Measurements from ENCODE around the gene NNT. TPM values are rescaled to one million over a fixed set of nuclear protein-coding genes. Genes with fewer than 3 reads are reported as not detected.
"Not testable (repeated sequence)": the region's sequence is repeated elsewhere in the genome, so short reads cannot be mapped to it uniquely, and the experiment has no call there.

Gene NNT
- total and polyA plus RNA-seq, 2 of the 13 experiments (the other 11 are each of a cell fraction or from before 2014, with no cell fraction given), result 21.1 to 58.0 TPM

DNA sequence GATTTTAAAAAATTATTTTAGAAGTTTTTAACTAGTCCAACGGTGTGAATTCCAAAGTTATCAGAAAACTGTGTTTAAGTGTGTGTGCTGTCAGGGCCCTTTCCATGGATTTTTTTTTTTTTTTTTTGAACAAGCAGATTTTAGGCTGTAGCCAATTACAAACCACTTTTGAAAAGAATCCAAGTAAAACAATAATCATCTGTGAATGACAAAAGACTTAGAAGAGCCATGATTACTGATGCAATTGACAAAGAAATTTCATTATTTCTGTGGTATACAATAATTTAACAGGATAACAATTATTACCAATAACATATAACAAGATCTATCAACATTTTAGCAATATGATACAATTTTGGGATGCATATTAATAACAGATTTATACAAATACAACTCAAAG is 29.9 kb upstream of the NNT start:
- no peak for DNase-seq (ENCODE audit: low spot score)
- H4K20me1 ChIP-seq (ENCODE audit: insufficient read depth, low read length), result no peaks in the 10 kb centered on the region
- no peak overlapping the region for H3K9ac ChIP-seq (ENCODE audit: insufficient read depth, low read depth, low read length)
- intact Hi-C loops (cut with micrococcal nuclease; ENCODE audit: unreplicated experiment), result no loop called here
- in situ Hi-C loops (cut with HindIII; ENCODE audit: extremely low pct_ligation_motif_present, low pct_unique_long_range_greater_than_20kb), result no loop called here
- ChIA-PET CTCF (ENCODE audit: low intra/inter-chr PET ratio, low total read pairs) (no interaction called here), POLR2A (no interaction called here)
- no peak for FAIRE-seq
- no peak for ATAC-seq
- H3K27me3 ChIP-seq (ENCODE audit: control insufficient read depth in 1 of 2, insufficient read depth in 2 of 2, low read length in 2 of 2), result no peaks in the 10 kb centered on the region
- H3K4me3 ChIP-seq (replicated peaks in 1 of 3; ENCODE audit: insufficient read depth in 1 of 3, low read depth in 2 of 3, low read length in 3 of 3), result no peak overlapping the region
- H2AFZ ChIP-seq (ENCODE audit: low read length), result no peak overlapping the region
- no peaks in the 10 kb centered on the region for H3K9me3 ChIP-seq (ENCODE audit: low read length)
- WGBS (ENCODE audit: low lambda C conversion rate), result 88% methylated on average over 1 of the region's 1 CpG
- peaks cover 0 to 2% of the 10 kb centered on the region in 2 experiments; a peak in 3 of 5 replicates for H3K36me3 ChIP-seq (replicated peaks in 1 of 2; ENCODE audit: control insufficient read depth in 1 of 2, insufficient read depth in 2 of 2, low read length in 2 of 2)
- H3K4me2 ChIP-seq (ENCODE audit: low read depth, low read length), result no peak overlapping the region
- H3K79me2 ChIP-seq (ENCODE audit: insufficient read depth, low read length), result no peaks in the 10 kb centered on the region
- no peak overlapping the region for H3K27ac ChIP-seq (ENCODE audit: extremely low read length, insufficient read depth, low read length)
- no TSS peak for BruUV-seq (replicated peaks)
- TF ChIP-seq ZNF530 (CRISPR knock-in tag; IDR thresholded peaks at IDR 0.05; ENCODE audit: low read depth), result no peak
- no peak for TF ChIP-seq ZNF124 (CRISPR knock-in tag; IDR thresholded peaks at IDR 0.05)
- TF ChIP-seq, protein P1, sequence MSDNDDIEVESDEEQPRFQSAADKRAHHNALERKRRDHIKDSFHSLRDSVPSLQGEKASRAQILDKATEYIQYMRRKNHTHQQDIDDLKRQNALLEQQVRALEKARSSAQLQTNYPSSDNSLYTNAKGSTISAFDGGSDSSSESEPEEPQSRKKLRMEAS (IDR thresholded peaks at IDR 0.05), result no peak
- no peak for TF ChIP-seq ZNF547 (CRISPR knock-in tag; IDR thresholded peaks at IDR 0.05)
- H3K4me1 ChIP-seq (ENCODE audit: insufficient read depth, low read length), result no peaks in the 10 kb centered on the region

- DNase-seq (ENCODE audit: low spot score); intact Hi-C loops (cut with micrococcal nuclease; ENCODE audit: unreplicated experiment); in situ Hi-C loops (cut with HindIII; ENCODE audit: extremely low pct_ligation_motif_present, low pct_unique_long_range_greater_than_20kb): not testable (repeated sequence)
Observed at GRCh38 chr5:43580402-43581210, 22.4 kb upstream of the NNT start.

More at GRCh38 chr5:43580402-43581210, 22.4 kb upstream of the NNT start:
- H4K20me1 ChIP-seq (ENCODE audit: insufficient read depth, low read length); H3K4me1 ChIP-seq (ENCODE audit: insufficient read depth, low read length); H3K27me3 ChIP-seq (ENCODE audit: control insufficient read depth in 1 of 2, insufficient read depth in 2 of 2, low read length in 2 of 2); H3K9ac ChIP-seq (ENCODE audit: insufficient read depth, low read depth, low read length); ATAC-seq; CTCF ChIA-PET (ENCODE audit: low intra/inter-chr PET ratio, low total read pairs); H3K4me2 ChIP-seq (ENCODE audit: low read depth, low read length); H3K79me2 ChIP-seq (ENCODE audit: insufficient read depth, low read length); POLR2A ChIA-PET; H3K36me3 ChIP-seq (replicated peaks in 1 of 2; ENCODE audit: control insufficient read depth in 1 of 2, insufficient read depth in 2 of 2, low read length in 2 of 2); H3K27ac ChIP-seq (ENCODE audit: extremely low read length, insufficient read depth, low read length); FAIRE-seq; H2AFZ ChIP-seq (ENCODE audit: low read length); BruUV-seq (replicated peaks); H3K9me3 ChIP-seq (ENCODE audit: low read length); H3K4me3 ChIP-seq (replicated peaks in 1 of 3; ENCODE audit: insufficient read depth in 1 of 3, low read depth in 2 of 3, low read length in 3 of 3): not testable (repeated sequence)
- WGBS (ENCODE audit: low lambda C conversion rate), result 88% methylated on average over 10 of the region's 10 CpGs

Data from HepG2 (cell line).